HepG2 (cell line): Measurements from ENCODE around the gene NFE2L1. TPM values are rescaled to one million over a fixed set of nuclear protein-coding genes. Genes with fewer than 3 reads are reported as not detected.

Source experiments
- HES4 ChIP-seq: sonication (generic); formaldehyde crosslinking; IDR thresholded peaks from 2 replicates; pipeline ENCODE4 v1.9.0; 2021; ENCODE audit warnings: mild to moderate bottlenecking, missing genetic modification reagents, borderline replicate concordance
- HNF4A ChIP-seq: sonication (generic); formaldehyde crosslinking; IDR thresholded peaks from 2 replicates; pipeline ENCODE4 v1.4.0; 2020; ENCODE audit warnings: missing genetic modification reagents
- MLX ChIP-seq: IDR thresholded peaks from 2 replicates; pipeline ENCODE4 v1.6.1; 2016
- MXD4 ChIP-seq: IDR thresholded peaks from 2 replicates; pipeline ENCODE4 v1.6.1; 2016; ENCODE audit warnings: mild to moderate bottlenecking, missing biosample characterization, missing genetic modification reagents
- PCBP1 ChIP-seq: fragments of 200-400 bp; formaldehyde crosslinking; IDR thresholded peaks from 2 replicates; pipeline ENCODE4 v1.6.1; 2017; ENCODE audit warnings: mild to moderate bottlenecking, low read depth, low read length, borderline replicate concordance
- PHF8 ChIP-seq: sonication (generic); formaldehyde crosslinking; IDR thresholded peaks from 2 replicates; pipeline ENCODE4 v1.5.0; 2020; ENCODE audit warnings: missing genetic modification reagents
- ZNF513 ChIP-seq: sonication (generic); formaldehyde crosslinking; conservative IDR thresholded peaks from 2 replicates; pipeline ENCODE4 v1.5.0; 2020; ENCODE audit warnings: missing genetic modification reagents
- ZNF558 ChIP-seq: sonication (generic); formaldehyde crosslinking; IDR thresholded peaks from 2 replicates; pipeline ENCODE4 v1.9.0; 2022; ENCODE audit warnings: mild to moderate bottlenecking, missing genetic modification reagents, borderline replicate concordance
- ZNF569 ChIP-seq: sonication (generic); formaldehyde crosslinking; IDR thresholded peaks from 2 replicates; pipeline ENCODE4 v1.5.0; 2020; ENCODE audit warnings: mild to moderate bottlenecking, missing genetic modification reagents, moderate library complexity, borderline replicate concordance
- ZNF629 ChIP-seq: sonication (generic); formaldehyde crosslinking; conservative IDR thresholded peaks from 2 replicates; pipeline ENCODE4 v1.5.0; 2020; ENCODE audit warnings: missing genetic modification reagents
- ZNF800 ChIP-seq: sonication (generic); formaldehyde crosslinking; IDR thresholded peaks from 2 replicates; pipeline ENCODE4 v1.4.0; 2020; ENCODE audit warnings: missing genetic modification reagents
- polyA plus RNA-seq, 8 experiments: library from polyadenylated mRNA; depleted of rRNA in 3 of 8; stranded (reverse) in 7 of 8; unstranded in 1 of 8; fragments of >200 nt; fragmentation: Illumina TruSeq in 4 of 8; extraction: Trizol in 4 of 8; gene quantifications; 2 replicates each; pipeline versions ENCODE4 v1.2.1 to v1.2.3, GENCODE V29; 2011 to 2016; ENCODE audit warnings: low read depth in 4 of 8, missing spikeins in 1 of 8, mixed read lengths in 1 of 8; ENCODE audit not compliant: insufficient read depth in 1 of 8
- total RNA-seq, 5 experiments: library from RNA; depleted of rRNA; stranded (reverse); fragments of >200 nt; fragmentation: Illumina TruSeq; extraction: Trizol; gene quantifications; 2 replicates each; pipeline ENCODE4 v1.2.3, GENCODE V29; 2016; ENCODE audit warnings: low read depth in 1 of 5
- TF ChIP-seq, protein P1 (sequence below): sonication (generic); formaldehyde crosslinking; IDR thresholded peaks from one replicate; pipeline ENCODE4 v1.5.1; 2020; ENCODE audit warnings: mild to moderate bottlenecking, missing genetic modification reagents; ENCODE audit errors: not compliant biosample characterization
- TF ChIP-seq, protein P2 (sequence below): sonication (generic); formaldehyde crosslinking; IDR thresholded peaks from 2 replicates; pipeline ENCODE4 v1.5.1; 2020; ENCODE audit warnings: missing genetic modification reagents, mild to moderate bottlenecking, borderline replicate concordance

The NFE2L1 gene
- total and polyA plus RNA-seq, 2 of the 13 experiments (the other 11 are each of a cell fraction or from before 2014, with no cell fraction given) = 67.0 to 234 TPM

DNA sequence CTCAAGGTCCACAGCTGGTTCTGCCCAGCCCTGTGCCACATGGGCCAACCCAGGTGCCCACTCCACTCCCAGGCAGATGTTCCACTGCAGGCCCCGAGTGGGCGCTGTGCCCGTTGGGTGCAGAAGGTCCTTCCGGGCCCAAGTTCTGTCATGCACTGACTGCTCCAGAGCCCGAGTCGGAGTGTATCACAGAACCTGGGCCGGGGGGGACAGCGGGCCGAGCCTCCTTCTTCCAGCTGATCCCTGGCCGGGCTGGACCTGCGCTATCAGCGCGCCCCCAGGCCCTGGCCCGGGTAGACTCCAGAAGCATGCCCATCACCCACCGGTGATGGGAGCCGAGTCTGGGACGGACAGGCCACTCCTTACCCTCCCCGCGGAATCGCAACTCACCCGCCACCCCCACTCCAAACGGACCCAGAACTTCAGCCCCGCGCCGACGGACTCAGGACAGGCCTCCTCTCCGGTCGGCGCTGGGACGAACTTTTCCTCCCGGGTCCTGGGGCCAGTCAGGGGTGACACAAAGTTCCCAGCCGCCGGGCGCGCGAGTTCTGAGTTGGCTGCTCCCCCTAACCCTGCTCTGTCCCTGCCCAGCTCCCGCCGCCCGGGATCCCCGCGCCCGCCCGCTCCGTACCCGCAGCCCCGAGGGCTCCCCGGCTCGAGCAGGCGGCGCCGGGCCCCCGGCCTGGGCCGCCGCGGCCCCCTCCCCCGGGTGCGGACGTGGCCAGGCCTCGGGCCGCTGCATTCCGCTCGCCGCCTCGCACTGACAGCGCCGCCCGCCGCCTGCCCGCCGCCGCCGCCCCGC, 10.9 kb upstream of the NFE2L1 start, which contains the start of gene COPZ2 (continued):
- TF ChIP-seq, protein P1, sequence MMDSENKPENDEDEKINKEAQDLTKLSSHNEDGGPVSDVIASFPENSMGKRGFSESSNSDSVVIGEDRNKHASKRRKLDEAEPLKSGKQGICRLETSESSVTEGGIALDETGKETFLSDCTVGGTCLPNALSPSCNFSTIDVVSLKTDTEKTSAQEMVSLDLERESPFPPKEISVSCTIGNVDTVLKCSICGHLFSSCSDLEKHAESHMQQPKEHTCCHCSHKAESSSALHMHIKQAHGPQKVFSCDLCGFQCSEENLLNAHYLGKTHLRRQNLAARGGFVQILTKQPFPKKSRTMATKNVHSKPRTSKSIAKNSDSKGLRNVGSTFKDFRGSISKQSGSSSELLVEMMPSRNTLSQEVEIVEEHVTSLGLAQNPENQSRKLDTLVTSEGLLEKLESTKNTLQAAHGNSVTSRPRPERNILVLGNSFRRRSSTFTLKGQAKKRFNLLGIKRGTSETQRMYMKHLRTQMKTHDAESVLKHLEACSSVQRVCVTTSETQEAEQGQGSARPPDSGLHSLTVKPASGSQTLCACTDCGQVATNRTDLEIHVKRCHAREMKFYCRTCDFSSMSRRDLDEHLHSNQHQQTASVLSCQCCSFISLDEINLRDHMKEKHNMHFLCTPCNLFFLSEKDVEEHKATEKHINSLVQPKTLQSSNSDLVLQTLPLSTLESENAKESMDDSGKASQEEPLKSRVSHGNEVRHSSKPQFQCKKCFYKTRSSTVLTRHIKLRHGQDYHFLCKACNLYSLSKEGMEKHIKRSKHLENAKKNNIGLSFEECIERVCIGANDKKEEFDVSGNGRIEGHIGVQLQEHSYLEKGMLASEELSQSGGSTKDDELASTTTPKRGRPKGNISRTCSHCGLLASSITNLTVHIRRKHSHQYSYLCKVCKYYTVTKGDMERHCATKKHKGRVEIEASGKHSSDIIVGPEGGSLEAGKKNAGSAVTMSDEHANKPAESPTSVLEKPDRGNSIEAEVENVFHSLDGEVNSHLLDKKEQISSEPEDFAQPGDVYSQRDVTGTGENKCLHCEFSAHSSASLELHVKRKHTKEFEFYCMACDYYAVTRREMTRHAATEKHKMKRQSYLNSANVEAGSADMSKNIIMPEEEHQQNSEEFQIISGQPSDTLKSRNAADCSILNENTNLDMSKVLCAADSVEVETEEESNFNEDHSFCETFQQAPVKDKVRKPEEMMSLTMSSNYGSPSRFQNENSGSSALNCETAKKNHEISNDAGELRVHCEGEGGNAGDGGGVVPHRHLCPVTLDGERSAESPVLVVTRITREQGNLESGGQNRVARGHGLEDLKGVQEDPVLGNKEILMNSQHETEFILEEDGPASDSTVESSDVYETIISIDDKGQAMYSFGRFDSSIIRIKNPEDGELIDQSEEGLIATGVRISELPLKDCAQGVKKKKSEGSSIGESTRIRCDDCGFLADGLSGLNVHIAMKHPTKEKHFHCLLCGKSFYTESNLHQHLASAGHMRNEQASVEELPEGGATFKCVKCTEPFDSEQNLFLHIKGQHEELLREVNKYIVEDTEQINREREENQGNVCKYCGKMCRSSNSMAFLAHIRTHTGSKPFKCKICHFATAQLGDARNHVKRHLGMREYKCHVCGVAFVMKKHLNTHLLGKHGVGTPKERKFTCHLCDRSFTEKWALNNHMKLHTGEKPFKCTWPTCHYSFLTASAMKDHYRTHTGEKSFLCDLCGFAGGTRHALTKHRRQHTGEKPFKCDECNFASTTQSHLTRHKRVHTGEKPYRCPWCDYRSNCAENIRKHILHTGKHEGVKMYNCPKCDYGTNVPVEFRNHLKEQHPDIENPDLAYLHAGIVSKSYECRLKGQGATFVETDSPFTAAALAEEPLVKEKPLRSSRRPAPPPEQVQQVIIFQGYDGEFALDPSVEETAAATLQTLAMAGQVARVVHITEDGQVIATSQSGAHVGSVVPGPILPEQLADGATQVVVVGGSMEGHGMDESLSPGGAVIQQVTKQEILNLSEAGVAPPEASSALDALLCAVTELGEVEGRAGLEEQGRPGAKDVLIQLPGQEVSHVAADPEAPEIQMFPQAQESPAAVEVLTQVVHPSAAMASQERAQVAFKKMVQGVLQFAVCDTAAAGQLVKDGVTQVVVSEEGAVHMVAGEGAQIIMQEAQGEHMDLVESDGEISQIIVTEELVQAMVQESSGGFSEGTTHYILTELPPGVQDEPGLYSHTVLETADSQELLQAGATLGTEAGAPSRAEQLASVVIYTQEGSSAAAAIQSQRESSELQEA (CRISPR knock-in tag) = peak; percentile 37
- TF ChIP-seq PCBP1 (0 out of 2 replicates have a peak, but pooled peaks have one; percentile 44), ZNF513 (CRISPR knock-in tag) (peak; percentile 86; the same call in 1 of the 2 replicates), ZNF800 (peak; percentile 72; the same call in 1 of the 2 replicates), ZNF569 (CRISPR knock-in tag) (no peak), MXD4 (CRISPR knock-in tag) (no peak), HNF4A (CRISPR knock-in tag) (no peak; the same call in 1 of the 2 replicates), HES4 (CRISPR knock-in tag) (no peak), MLX (CRISPR knock-in tag) (no peak), ZNF558 (CRISPR knock-in tag) (no peak), PHF8 (CRISPR knock-in tag) (peak; percentile 61; the same call in 1 of the 2 replicates), ZNF629 (CRISPR knock-in tag) (no peak)
- TF ChIP-seq, protein P2, sequence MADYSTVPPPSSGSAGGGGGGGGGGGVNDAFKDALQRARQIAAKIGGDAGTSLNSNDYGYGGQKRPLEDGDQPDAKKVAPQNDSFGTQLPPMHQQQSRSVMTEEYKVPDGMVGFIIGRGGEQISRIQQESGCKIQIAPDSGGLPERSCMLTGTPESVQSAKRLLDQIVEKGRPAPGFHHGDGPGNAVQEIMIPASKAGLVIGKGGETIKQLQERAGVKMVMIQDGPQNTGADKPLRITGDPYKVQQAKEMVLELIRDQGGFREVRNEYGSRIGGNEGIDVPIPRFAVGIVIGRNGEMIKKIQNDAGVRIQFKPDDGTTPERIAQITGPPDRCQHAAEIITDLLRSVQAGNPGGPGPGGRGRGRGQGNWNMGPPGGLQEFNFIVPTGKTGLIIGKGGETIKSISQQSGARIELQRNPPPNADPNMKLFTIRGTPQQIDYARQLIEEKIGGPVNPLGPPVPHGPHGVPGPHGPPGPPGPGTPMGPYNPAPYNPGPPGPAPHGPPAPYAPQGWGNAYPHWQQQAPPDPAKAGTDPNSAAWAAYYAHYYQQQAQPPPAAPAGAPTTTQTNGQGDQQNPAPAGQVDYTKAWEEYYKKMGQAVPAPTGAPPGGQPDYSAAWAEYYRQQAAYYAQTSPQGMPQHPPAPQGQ (CRISPR knock-in tag) = 0 out of 2 replicates have a peak, but pooled peaks have one; percentile 54
